Effector memory CD8-positive, alpha-beta T cell (primary cell): Measurements from ENCODE around the gene THSD4.

Source experiments
- ATAC-seq: fragments of 150-1000 bp; cut with Tn5 transposase; replicated peaks from 2 replicates; pipeline ENCODE4 v1.10.0; 2021; ENCODE audit warnings: mild to moderate bottlenecking, moderate library complexity
- DNase-seq, 3 experiments: peaks; one replicate each; pipeline ENCODE4 v3.0.0; 2021
- H3K27ac Mint-ChIP-seq, 2 donors: one replicate each; pipeline ENCODE4 v1.8.0; 2022; ENCODE audit warnings: mild to moderate bottlenecking in 2 of 2, mixed read lengths in 2 of 2, moderate library complexity in 2 of 2
- H3K27me3 Mint-ChIP-seq, 2 donors: one replicate each; pipeline ENCODE4 v1.8.0; 2022; ENCODE audit warnings: mixed read lengths in 2 of 2
- H3K36me3 Mint-ChIP-seq: one replicate; pipeline ENCODE4 v1.8.0; 2022; ENCODE audit warnings: mild to moderate bottlenecking, moderate library complexity, mixed read lengths; ENCODE audit not compliant: insufficient read depth
- H3K4me1 Mint-ChIP-seq, 2 donors: one replicate each; pipeline ENCODE4 v1.8.0; 2022; ENCODE audit warnings: low read depth in 2 of 2, mixed read lengths in 2 of 2
- H3K4me3 Mint-ChIP-seq, 2 donors: one replicate each; pipeline ENCODE4 v1.8.0; 2022; ENCODE audit warnings: mild to moderate bottlenecking in 2 of 2, mixed read lengths in 2 of 2, moderate library complexity in 2 of 2
- H3K9me3 Mint-ChIP-seq, 2 donors: one replicate each; pipeline ENCODE4 v1.8.0; 2022; ENCODE audit warnings: mixed read lengths in 2 of 2

The THSD4 gene

DNA sequence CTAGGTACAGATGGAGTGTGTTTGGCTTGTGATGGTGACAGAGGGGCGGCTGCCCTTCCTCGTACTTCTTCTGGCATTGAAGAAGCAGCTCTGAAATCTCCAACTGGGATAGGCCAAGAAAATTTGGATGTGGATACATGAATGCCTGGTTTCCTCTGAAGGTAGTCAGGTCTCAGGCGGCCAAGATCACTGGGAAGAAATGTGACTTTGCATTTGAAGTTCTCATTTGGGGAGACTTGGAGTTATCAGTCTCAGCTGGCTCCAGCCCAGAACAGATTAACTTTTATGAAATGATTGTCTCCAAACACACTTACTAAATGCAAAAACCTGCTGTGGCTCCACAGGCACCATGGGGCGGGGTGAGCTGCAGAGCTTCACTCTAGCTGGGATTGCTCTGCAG lies 215.9 kb downstream of the THSD4 start:
- peaks cover 0 to 3% of the 10 kb centered on the region in 2 donors for H3K4me1 Mint-ChIP-seq
- no peaks in the 10 kb centered on the region for H3K9me3 Mint-ChIP-seq
- H3K27ac Mint-ChIP-seq, result no peak overlapping the region
- no peaks in the 10 kb centered on the region for H3K27me3 Mint-ChIP-seq
- no peak for DNase-seq
- no peak for ATAC-seq
- H3K36me3 Mint-ChIP-seq, result no peaks in the 10 kb centered on the region
- no peak overlapping the region for H3K4me3 Mint-ChIP-seq

DNA sequence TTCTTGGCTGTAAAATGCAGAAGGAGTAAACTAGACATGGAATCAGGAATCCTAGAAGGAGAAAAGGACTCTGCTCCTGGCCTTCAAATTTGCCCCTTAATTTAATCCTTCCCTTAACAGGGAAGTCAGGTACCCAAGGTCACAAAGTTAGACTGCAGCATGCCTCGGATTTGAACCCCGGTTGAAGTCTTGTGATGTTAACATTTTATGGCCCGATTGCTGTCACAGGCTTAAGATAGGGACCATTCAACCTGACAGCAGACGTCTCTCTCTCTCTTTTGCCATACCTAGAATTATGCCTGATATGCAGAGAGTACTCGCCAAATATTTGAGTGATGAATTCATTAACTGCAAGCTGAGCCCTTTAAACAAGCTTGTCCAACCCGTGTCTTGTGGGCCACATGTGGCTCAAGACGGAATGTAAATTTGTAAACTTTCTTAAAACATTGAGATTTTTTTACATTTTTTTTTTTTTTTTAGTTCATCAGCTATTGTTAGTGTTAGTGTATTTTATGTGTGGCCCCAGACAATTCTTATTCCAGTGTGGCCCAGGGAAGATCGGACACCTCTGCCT lies 217.2 kb downstream of the THSD4 start:
- no peak for ATAC-seq
- Mint-ChIP-seq H3K4me3 (no peak overlapping the region), H3K27me3 (peaks cover 0 to 12% of the 10 kb centered on the region in 2 donors), H3K9me3 (no peaks in the 10 kb centered on the region), H3K4me1 (peaks cover 0 to 3% of the 10 kb centered on the region in 2 donors), H3K27ac (no peak overlapping the region), H3K36me3 (no peaks in the 10 kb centered on the region)
- DNase-seq, result no peak

DNA sequence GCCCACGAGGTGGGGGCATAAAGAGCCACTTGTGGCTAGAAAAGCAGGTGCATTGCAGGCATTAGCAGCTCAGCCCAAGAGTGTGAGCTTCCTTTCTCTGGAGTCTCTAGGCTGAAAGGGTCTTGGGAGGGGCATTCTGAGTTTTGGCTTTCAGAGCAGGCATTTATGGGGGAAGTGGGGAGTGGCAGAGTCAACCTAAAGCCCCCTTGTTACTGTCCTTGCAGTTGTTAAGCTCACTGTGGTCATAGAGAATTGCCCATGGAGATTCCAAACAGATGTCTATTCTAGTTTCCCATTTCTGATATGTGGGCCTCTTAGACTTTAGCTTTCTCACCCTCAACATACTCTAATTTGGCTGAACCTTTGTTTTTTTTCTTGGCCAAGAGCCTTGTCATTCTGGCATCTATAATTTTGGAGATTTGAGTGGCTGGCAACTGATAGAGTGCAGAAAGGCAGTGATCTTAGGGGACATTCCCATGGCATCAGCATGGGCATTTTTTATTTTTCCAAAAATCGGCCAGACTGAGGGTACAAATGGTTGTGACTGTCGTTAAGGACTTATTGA lies 217.9 kb downstream of the THSD4 start:
- no peak overlapping the region for H3K27ac Mint-ChIP-seq
- no peak overlapping the region for H3K4me3 Mint-ChIP-seq
- peaks cover 0 to 3% of the 10 kb centered on the region in 2 donors for H3K4me1 Mint-ChIP-seq
- H3K9me3 Mint-ChIP-seq, result no peaks in the 10 kb centered on the region
- DNase-seq (no peak), ATAC-seq (no peak)
- no peaks in the 10 kb centered on the region for H3K36me3 Mint-ChIP-seq
- H3K27me3 Mint-ChIP-seq, result peaks cover 0 to 13% of the 10 kb centered on the region in 2 donors

GRCh38 chr15:71333839-71334238 lies 218.6 kb downstream of the THSD4 start:
- no peaks in the 10 kb centered on the region for H3K9me3 Mint-ChIP-seq
- no peak for ATAC-seq
- H3K27me3 Mint-ChIP-seq, result peaks cover 0 to 18% of the 10 kb centered on the region in 2 donors
- peaks cover 0 to 3% of the 10 kb centered on the region in 2 donors for H3K4me1 Mint-ChIP-seq
- DNase-seq, result no peak
- no peak overlapping the region for H3K27ac Mint-ChIP-seq
- H3K4me3 Mint-ChIP-seq, result no peak overlapping the region
- H3K36me3 Mint-ChIP-seq, result no peaks in the 10 kb centered on the region

DNA sequence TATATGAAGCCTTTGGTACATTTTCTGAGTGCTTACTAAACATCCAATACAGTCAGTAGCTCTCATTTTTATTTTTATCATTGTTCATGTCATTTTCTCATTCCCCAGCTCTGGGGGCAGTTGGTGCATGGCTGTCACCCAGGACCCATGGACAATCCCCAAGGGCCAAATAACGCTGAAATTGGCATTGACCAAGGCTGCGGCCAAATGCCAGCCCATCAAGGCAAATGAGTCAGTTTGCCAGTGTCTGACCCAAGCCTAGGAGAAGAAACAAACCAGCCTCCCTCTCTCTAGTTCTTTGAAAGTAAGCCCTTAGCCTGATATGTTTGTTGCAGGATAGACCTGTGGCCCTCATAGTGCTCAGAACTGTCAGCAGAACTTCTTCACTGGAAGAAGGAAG lies 219.2 kb downstream of the THSD4 start:
- H3K4me3 Mint-ChIP-seq, result no peak overlapping the region
- DNase-seq, result no peak
- no peak for ATAC-seq
- peaks cover 0 to 18% of the 10 kb centered on the region in 2 donors for H3K27me3 Mint-ChIP-seq
- H3K27ac Mint-ChIP-seq, result no peak overlapping the region
- H3K4me1 Mint-ChIP-seq, result peaks cover 0 to 3% of the 10 kb centered on the region in 2 donors
- no peaks in the 10 kb centered on the region for H3K36me3 Mint-ChIP-seq
- no peaks in the 10 kb centered on the region for H3K9me3 Mint-ChIP-seq

DNA sequence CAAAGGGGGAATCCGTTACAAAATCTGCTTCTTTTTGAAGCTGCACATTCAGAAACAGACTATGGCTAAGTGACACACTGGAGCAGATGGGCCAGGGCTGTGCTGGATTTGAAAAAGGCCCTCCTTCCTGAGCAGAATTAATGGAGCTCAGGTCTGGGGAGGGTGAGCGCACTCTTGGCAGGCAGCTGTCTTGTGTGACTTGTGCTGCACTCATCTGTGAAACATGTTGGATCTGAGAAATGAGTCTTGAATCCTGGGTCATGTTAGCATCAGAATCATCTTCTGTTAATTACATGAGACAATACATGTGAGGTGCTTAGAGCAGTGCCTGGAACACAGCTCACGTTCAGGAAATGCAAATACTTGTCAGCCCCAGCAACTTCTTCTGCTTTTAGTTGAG lies 219.6 kb downstream of the THSD4 start:
- no peak overlapping the region for H3K4me3 Mint-ChIP-seq
- no peak overlapping the region for H3K27ac Mint-ChIP-seq
- ATAC-seq (no peak), DNase-seq (no peak)
- H3K27me3 Mint-ChIP-seq, result peaks cover 0 to 18% of the 10 kb centered on the region in 2 donors
- H3K36me3 Mint-ChIP-seq, result no peaks in the 10 kb centered on the region
- peaks cover 0 to 3% of the 10 kb centered on the region in 2 donors for H3K4me1 Mint-ChIP-seq
- H3K9me3 Mint-ChIP-seq, result no peaks in the 10 kb centered on the region

GRCh38 chr15:71335591-71335990 lies 220.3 kb downstream of the THSD4 start:
- H3K27me3 Mint-ChIP-seq, result peaks cover 0 to 18% of the 10 kb centered on the region in 2 donors

GRCh38 chr15:71336671-71337070 lies 221.4 kb downstream of the THSD4 start:
- Mint-ChIP-seq H3K9me3 (no peaks in the 10 kb centered on the region), H3K27me3 (peaks cover 0 to 18% of the 10 kb centered on the region in 2 donors), H3K4me1 (peaks cover 0 to 3% of the 10 kb centered on the region in 2 donors), H3K4me3 (no peak overlapping the region), H3K27ac (no peak overlapping the region), H3K36me3 (no peaks in the 10 kb centered on the region)
- no peak for DNase-seq
- ATAC-seq, result no peak

More at GRCh38 chr15:71335591-71335990, 220.3 kb downstream of the THSD4 start:
- H3K36me3 Mint-ChIP-seq, result no peaks in the 10 kb centered on the region
- DNase-seq (no peak), ATAC-seq (no peak)
- peaks cover 0 to 3% of the 10 kb centered on the region in 2 donors for H3K4me1 Mint-ChIP-seq
- H3K4me3 Mint-ChIP-seq, result no peak overlapping the region
- no peak overlapping the region for H3K27ac Mint-ChIP-seq
- no peaks in the 10 kb centered on the region for H3K9me3 Mint-ChIP-seq

DNA sequence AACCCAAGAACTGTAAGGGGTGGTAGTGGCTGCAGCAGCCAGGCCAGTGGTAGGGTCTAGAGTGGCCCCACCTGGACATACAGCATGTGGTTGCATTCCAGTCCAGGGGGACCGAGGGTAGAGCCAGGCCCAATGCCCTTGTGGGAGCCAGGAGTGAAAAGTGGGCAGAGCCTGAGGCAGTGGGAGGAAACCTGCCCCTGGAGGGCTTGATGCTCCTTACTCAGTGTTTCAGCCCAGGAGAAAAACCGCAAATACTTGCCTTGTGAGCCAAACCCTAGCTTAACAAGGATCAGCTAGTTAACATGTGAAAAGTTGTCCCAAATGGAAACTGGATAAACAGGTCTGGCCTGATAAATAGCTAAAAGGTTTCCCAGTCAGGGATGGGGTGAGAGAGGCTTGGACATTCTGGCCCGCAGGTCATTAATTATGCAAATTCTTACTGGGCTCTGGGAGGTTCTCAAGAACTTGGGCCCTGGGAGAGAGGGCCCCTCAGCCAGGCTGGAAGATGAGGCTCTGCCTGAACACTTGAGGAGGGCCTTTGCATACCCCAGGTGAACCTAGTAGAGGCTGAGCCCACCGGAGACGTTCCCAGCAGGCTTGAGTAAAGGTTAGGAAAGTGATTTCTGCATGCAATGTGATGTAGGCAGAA lies 222.1 kb downstream of the THSD4 start:
- Mint-ChIP-seq H3K27ac (no peak overlapping the region), H3K27me3 (peaks cover 0 to 18% of the 10 kb centered on the region in 2 donors), H3K9me3 (no peaks in the 10 kb centered on the region), H3K36me3 (no peaks in the 10 kb centered on the region), H3K4me3 (no peak overlapping the region), H3K4me1 (peaks cover 0 to 3% of the 10 kb centered on the region in 2 donors)
- no peak for DNase-seq
- no peak for ATAC-seq

- no peaks in the 10 kb centered on the region for H3K9me3 Mint-ChIP-seq
- no peak overlapping the region for H3K4me3 Mint-ChIP-seq
- ATAC-seq (no peak), DNase-seq (no peak)
- no peaks in the 10 kb centered on the region for H3K36me3 Mint-ChIP-seq
- H3K27ac Mint-ChIP-seq, result no peak overlapping the region
- H3K27me3 Mint-ChIP-seq, result peaks cover 0 to 18% of the 10 kb centered on the region in 2 donors
- peaks cover 0 to 3% of the 10 kb centered on the region in 2 donors for H3K4me1 Mint-ChIP-seq
Measured at GRCh38 chr15:71338265-71338664, 223.0 kb downstream of the THSD4 start.

GRCh38 chr15:71338827-71339542 lies 223.7 kb downstream of the THSD4 start:
- Mint-ChIP-seq H3K4me1 (peaks cover 0 to under 1% of the 10 kb centered on the region in 2 donors), H3K27me3 (peaks cover 0 to 18% of the 10 kb centered on the region in 2 donors), H3K9me3 (no peaks in the 10 kb centered on the region), H3K4me3 (no peak overlapping the region), H3K27ac (no peak overlapping the region), H3K36me3 (no peaks in the 10 kb centered on the region)
- no peak for DNase-seq
- no peak for ATAC-seq

DNA sequence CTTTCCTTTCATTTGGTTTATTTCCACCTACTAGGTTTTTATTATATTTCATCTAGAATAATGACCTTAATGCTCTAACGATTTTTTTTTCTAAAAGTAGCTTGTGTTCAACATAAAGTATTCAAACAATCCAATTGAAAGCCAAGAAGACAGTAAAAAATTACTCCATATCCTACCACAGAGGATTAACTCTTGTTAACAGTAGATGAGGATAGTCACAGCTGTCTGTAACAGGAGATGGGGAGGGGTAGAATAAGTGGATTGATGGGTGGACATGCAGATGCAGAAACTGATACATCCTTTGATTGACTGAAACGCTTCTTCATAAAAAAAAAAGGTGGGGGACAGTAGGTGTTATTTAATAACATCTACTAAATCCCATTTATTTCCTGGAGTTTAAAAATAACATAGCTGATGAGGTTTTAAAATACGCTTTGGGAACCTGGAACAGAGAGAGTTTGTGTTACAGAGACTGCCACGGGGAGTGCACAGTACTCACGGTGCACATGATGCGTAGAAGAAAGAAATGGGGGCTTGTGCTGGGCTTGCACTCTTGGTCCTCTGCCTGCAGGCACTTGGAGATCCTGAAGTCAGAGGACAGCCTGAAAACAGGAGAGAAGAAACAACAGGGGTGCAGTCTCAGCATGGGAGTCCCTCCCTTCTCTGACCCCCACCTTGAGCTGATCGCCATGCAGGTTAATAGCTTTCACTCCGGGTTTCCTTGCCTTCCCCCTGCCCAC lies 226.7 kb downstream of the THSD4 start:
- no peak overlapping the region for H3K27ac Mint-ChIP-seq
- H3K9me3 Mint-ChIP-seq, result no peaks in the 10 kb centered on the region
- no peaks in the 10 kb centered on the region for H3K36me3 Mint-ChIP-seq
- DNase-seq (no peak), ATAC-seq (no peak)
- no peaks in the 10 kb centered on the region for H3K4me1 Mint-ChIP-seq
- H3K4me3 Mint-ChIP-seq, result no peak overlapping the region
- H3K27me3 Mint-ChIP-seq, result peaks cover under 1 to 24% of the 10 kb centered on the region in 2 donors

GRCh38 chr15:71342658-71343057 lies 227.4 kb downstream of the THSD4 start:
- Mint-ChIP-seq H3K4me1 (no peaks in the 10 kb centered on the region), H3K27ac (no peak overlapping the region), H3K27me3 (peaks cover 7 to 26% of the 10 kb centered on the region in 2 donors), H3K36me3 (no peaks in the 10 kb centered on the region), H3K9me3 (no peaks in the 10 kb centered on the region), H3K4me3 (no peak overlapping the region)
- ATAC-seq (no peak), DNase-seq (no peak)
